ENCODE measurements around the gene CACNA2D3. TPM values are rescaled to one million over a fixed set of nuclear protein-coding genes. Genes with fewer than 3 reads are reported as not detected.

CACNA2D3 gene
- total RNA-seq, 2 donors from 2014 or later: 0.97 TPM; not detected in 1

DNA sequence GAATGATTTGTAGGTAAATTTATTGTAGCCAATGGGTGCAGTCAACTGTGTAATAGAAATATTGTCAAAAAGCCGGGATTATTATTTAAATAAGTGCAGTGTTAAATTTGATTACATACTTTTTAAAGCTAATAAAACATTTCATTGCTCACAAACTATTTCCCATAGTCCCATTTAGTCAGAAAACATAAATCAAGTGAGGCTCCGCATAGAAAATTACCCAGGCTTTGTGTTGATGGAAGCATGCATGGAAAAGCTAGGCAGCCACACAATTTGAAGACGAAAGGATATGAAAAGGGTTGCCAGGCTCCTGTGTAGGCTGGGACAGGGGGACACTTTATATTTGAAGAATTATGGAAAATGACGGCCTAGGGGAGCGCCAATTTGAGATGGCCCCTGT is 723.2 kb downstream of the CACNA2D3 start:
- H3K4me3 Mint-ChIP-seq: no peak overlapping the region
- Histone ChIP-seq H3K27me3 (ENCODE audit: control insufficient read depth, insufficient read depth, low read length, poor library complexity, severe bottlenecking) (no peaks in the 10 kb centered on the region), H3K27ac (ENCODE audit: low read depth, low read length) (peak overlapping the region; percentile 36), H3K4me1 (ENCODE audit: control insufficient read depth, insufficient read depth, low read length) (no peaks in the 10 kb centered on the region), H3K36me3 (ENCODE audit: control insufficient read depth, insufficient read depth, low read length) (no peaks in the 10 kb centered on the region), H3K9me3 (ENCODE audit: control insufficient read depth, low read length) (no peaks in the 10 kb centered on the region), H3K9ac (ENCODE audit: extremely low read depth, low read length, poor library complexity, severe bottlenecking) (no peak overlapping the region), H3K4me3 (ENCODE audit: low read length) (no peak overlapping the region)
- no peaks in the 10 kb centered on the region for H3K36me3 Mint-ChIP-seq (ENCODE audit: low read depth)
- 90 to 91% methylated on average over 2 to 4 of the region's 5 CpGs for WGBS, 2 experiments (ENCODE audit: insufficient coverage in 1 of 2, insufficient read length in 1 of 2)
- no peak for DNase-seq
- peaks cover 3% of the 10 kb centered on the region for H3K4me1 Mint-ChIP-seq
- no peaks in the 10 kb centered on the region for H3K9me3 Mint-ChIP-seq
- TF ChIP-seq, protein P1, sequence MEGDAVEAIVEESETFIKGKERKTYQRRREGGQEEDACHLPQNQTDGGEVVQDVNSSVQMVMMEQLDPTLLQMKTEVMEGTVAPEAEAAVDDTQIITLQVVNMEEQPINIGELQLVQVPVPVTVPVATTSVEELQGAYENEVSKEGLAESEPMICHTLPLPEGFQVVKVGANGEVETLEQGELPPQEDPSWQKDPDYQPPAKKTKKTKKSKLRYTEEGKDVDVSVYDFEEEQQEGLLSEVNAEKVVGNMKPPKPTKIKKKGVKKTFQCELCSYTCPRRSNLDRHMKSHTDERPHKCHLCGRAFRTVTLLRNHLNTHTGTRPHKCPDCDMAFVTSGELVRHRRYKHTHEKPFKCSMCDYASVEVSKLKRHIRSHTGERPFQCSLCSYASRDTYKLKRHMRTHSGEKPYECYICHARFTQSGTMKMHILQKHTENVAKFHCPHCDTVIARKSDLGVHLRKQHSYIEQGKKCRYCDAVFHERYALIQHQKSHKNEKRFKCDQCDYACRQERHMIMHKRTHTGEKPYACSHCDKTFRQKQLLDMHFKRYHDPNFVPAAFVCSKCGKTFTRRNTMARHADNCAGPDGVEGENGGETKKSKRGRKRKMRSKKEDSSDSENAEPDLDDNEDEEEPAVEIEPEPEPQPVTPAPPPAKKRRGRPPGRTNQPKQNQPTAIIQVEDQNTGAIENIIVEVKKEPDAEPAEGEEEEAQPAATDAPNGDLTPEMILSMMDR (conservative IDR thresholded peaks at IDR 0.05): no peak
- H3K27me3 Mint-ChIP-seq (ENCODE audit: insufficient read depth): no peaks in the 10 kb centered on the region
- no peak overlapping the region for H3K27ac Mint-ChIP-seq

DNA sequence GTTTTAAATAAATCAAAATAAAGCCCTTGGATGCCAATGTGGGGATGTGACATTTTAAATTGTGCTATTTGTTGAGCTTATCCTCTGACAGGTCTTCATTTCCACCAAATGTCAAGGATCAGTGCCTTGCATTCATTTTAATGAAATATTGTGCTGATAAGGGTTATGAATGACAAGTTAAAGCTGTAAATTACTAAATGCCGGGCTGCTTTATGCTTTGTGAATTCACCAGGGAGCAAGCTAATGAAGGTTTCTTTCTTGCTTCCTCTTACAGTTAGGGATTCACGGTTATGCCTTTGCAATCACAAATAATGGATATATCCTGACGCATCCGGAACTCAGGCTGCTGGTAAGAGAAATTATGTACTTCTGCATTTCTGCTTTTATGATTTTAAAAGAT is 723.8 kb downstream of the CACNA2D3 start:
- no peak overlapping the region for H3K9ac ChIP-seq (ENCODE audit: extremely low read depth, low read length, poor library complexity, severe bottlenecking)
- H3K4me3 ChIP-seq (ENCODE audit: low read length): no peak overlapping the region
- DNase-seq: no peak
- no peaks in the 10 kb centered on the region for H3K4me1 ChIP-seq (ENCODE audit: control insufficient read depth, insufficient read depth, low read length)
- H3K4me1 Mint-ChIP-seq: peaks cover 3% of the 10 kb centered on the region
- no peaks in the 10 kb centered on the region for H3K36me3 Mint-ChIP-seq (ENCODE audit: low read depth)
- TF ChIP-seq, protein P1 (conservative IDR thresholded peaks at IDR 0.05): no peak
- no peak overlapping the region for H3K4me3 Mint-ChIP-seq
- H3K27me3 ChIP-seq (ENCODE audit: control insufficient read depth, insufficient read depth, low read length, poor library complexity, severe bottlenecking): no peaks in the 10 kb centered on the region
- no peaks in the 10 kb centered on the region for H3K27me3 Mint-ChIP-seq (ENCODE audit: insufficient read depth)
- H3K27ac Mint-ChIP-seq: no peak overlapping the region
- 77 to 90% methylated on average over 4 of the region's 4 CpGs for whole genome bisulfite sequencing, 2 experiments (ENCODE audit: insufficient coverage in 1 of 2, insufficient read length in 1 of 2)
- no peaks in the 10 kb centered on the region for H3K36me3 ChIP-seq (ENCODE audit: control insufficient read depth, insufficient read depth, low read length)
- H3K9me3 Mint-ChIP-seq: no peaks in the 10 kb centered on the region
- no peak overlapping the region for H3K27ac ChIP-seq (ENCODE audit: low read depth, low read length)
- H3K9me3 ChIP-seq (ENCODE audit: control insufficient read depth, low read length): no peaks in the 10 kb centered on the region

DNA sequence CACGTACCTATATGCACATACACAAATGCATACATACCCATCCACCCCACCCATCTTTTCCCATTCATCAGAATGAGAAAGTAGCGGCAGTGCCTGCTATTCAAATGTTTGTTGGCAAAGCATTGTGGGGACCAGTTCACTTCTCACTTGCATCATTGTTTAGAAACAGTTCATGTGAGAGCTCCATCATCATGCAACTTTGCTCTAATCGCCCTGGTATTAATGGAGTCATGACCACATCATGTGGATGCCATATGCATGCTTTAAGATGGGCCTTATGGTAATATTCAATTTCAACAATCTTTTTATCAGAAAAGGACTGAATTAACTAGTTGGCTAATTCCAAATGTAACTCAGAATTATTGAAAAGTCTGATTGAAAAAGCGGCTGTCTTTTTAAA is 725.0 kb downstream of the CACNA2D3 start:
- Histone ChIP-seq H3K4me3 (ENCODE audit: low read length) (no peak overlapping the region), H3K27ac (ENCODE audit: low read depth, low read length) (no peak overlapping the region), H3K27me3 (ENCODE audit: control insufficient read depth, insufficient read depth, low read length, poor library complexity, severe bottlenecking) (no peaks in the 10 kb centered on the region), H3K36me3 (ENCODE audit: control insufficient read depth, insufficient read depth, low read length) (no peaks in the 10 kb centered on the region), H3K4me1 (ENCODE audit: control insufficient read depth, insufficient read depth, low read length) (no peaks in the 10 kb centered on the region), H3K9me3 (ENCODE audit: control insufficient read depth, low read length) (no peaks in the 10 kb centered on the region), H3K9ac (ENCODE audit: extremely low read depth, low read length, poor library complexity, severe bottlenecking) (no peak overlapping the region)
- TF ChIP-seq, protein P1 (conservative IDR thresholded peaks at IDR 0.05): no peak
- no peaks in the 10 kb centered on the region for H3K36me3 Mint-ChIP-seq (ENCODE audit: low read depth)
- H3K27me3 Mint-ChIP-seq (ENCODE audit: insufficient read depth): no peaks in the 10 kb centered on the region
- 88 to 100% methylated on average over 3 to 4 of the region's 4 CpGs for WGBS, 2 experiments (ENCODE audit: insufficient coverage in 1 of 2, insufficient read length in 1 of 2)
- H3K27ac Mint-ChIP-seq: no peak overlapping the region
- no peak overlapping the region for H3K4me3 Mint-ChIP-seq
- no peak for DNase-seq
- H3K4me1 Mint-ChIP-seq: no peaks in the 10 kb centered on the region
- H3K9me3 Mint-ChIP-seq: no peaks in the 10 kb centered on the region

Measured in endodermal cell (in vitro differentiated cells).